ENCODE measurements around the gene LACTB.
A peak's percentile ranks its signal among the peaks of the same experiment; 100 is the strongest.

LACTB gene

GRCh38 chr15:63121382-63122001 is at the start of gene LACTB:
LACTB (plus strand) TSS chr15:63121861; CDS start chr15:63121872, 11 bp downstream.
- no peak for TF ChIP-seq CTCF (conservative IDR thresholded peaks at IDR 0.05; ENCODE audit: low read depth, low read length)
- H3K4me3 ChIP-seq (ENCODE audit: low read length) = peak within 1 kb of the TSS; percentile 75
- peak; percentile 70 for DNase-seq (ENCODE audit: low read depth)

- DNase-seq (ENCODE audit: low read depth) = no peak
- TF ChIP-seq CTCF (conservative IDR thresholded peaks at IDR 0.05; ENCODE audit: low read depth, low read length) = no peak
- no peak overlapping the region for H3K4me3 ChIP-seq (ENCODE audit: low read length)
Observed at GRCh38 chr15:63072023-63072650, 49.5 kb upstream of the LACTB start.

GRCh38 chr15:63072809-63073277 is 48.8 kb upstream of the LACTB start:
- no peak for DNase-seq (ENCODE audit: low read depth)

GRCh38 chr15:63073497-63074172 is 48.0 kb upstream of the LACTB start:
- no peak for DNase-seq (ENCODE audit: low read depth)
- H3K4me3 ChIP-seq (ENCODE audit: low read length) = no peak overlapping the region
- TF ChIP-seq CTCF (conservative IDR thresholded peaks at IDR 0.05; ENCODE audit: low read depth, low read length) = no peak

More at GRCh38 chr15:63072809-63073277, 48.8 kb upstream of the LACTB start:
- TF ChIP-seq CTCF (conservative IDR thresholded peaks at IDR 0.05; ENCODE audit: low read depth, low read length) = no peak
- no peak overlapping the region for H3K4me3 ChIP-seq (ENCODE audit: low read length)

GRCh38 chr15:63075015-63075983 is 46.4 kb upstream of the LACTB start:
- TF ChIP-seq CTCF (conservative IDR thresholded peaks at IDR 0.05; ENCODE audit: low read depth, low read length) = no peak
- no peak for DNase-seq (ENCODE audit: low read depth)

GRCh38 chr15:63075984-63076713 is 45.5 kb upstream of the LACTB start:
- no peak for TF ChIP-seq CTCF (conservative IDR thresholded peaks at IDR 0.05; ENCODE audit: low read depth, low read length)
- no peak for DNase-seq (ENCODE audit: low read depth)
- H3K4me3 ChIP-seq (ENCODE audit: low read length) = no peak overlapping the region

More at GRCh38 chr15:63075015-63075983, 46.4 kb upstream of the LACTB start:
- no peak overlapping the region for H3K4me3 ChIP-seq (ENCODE audit: low read length)
